ENCODE results near the gene C9orf153. TPM values are rescaled to one million over a fixed set of nuclear protein-coding genes. Genes with fewer than 3 reads are reported as not detected.
A peak's percentile ranks its signal among the peaks of the same experiment; 100 is the strongest.

The C9orf153 gene
- total RNA-seq, result under 1 TPM in 3 of 4 donors, not detected in 1; 0.13 to 0.51 (median 0.36) TPM
- polyA plus RNA-seq, result under 1 TPM; 0.04 to 0.22 (median 0.09) TPM
- long read RNA-seq, donor 1, partial matches to known transcripts, result 0 of 1 reads
- long read RNA-seq, donor 1, other reads (novel, unspliced or antisense), result 1 of 1 reads
- long read RNA-seq, donor 2, result 0 reads

DNA sequence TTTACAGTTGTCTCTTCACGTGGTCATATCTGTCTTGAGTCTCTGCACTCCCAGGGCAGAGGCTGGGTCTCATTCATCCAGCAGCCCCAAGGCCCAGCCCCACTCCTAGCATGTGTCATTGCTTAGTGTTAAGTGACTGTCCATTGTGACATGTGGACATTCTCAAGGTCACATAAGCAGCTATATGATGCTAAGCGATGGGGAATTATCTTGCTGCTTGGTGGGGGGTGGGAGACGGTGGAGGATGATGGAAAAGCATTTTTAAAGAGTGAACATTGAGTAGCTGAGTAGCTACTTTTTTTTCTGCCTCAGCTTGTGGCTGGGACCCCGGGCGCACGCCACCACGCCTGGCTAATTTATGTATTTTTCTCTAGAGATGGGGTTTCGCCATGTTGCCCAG, at the start of gene C9orf153:
Gene C9orf153 (minus strand): TSS at position 101 of the 400 bp plus-strand sequence. CDS start 30,054 bp downstream, outside the sequence.
- Histone ChIP-seq H3K27ac (no peak within 1 kb of the TSS), H3K4me3 (no peak within 1 kb of the TSS), H3K4me1 (no peaks in the 10 kb centered on the region), H3K36me3 (ENCODE audit: insufficient read depth in 1 of 2, low read depth in 1 of 2) (peaks cover 6 to 35% of the 10 kb centered on the region in 2 donors), H3K9me3 (no peaks in the 10 kb centered on the region), H3K27me3 (ENCODE audit: insufficient read depth in 3 of 3, low read length in 2 of 3) (no peaks in the 10 kb centered on the region)
- TF ChIP-seq, protein P1, sequence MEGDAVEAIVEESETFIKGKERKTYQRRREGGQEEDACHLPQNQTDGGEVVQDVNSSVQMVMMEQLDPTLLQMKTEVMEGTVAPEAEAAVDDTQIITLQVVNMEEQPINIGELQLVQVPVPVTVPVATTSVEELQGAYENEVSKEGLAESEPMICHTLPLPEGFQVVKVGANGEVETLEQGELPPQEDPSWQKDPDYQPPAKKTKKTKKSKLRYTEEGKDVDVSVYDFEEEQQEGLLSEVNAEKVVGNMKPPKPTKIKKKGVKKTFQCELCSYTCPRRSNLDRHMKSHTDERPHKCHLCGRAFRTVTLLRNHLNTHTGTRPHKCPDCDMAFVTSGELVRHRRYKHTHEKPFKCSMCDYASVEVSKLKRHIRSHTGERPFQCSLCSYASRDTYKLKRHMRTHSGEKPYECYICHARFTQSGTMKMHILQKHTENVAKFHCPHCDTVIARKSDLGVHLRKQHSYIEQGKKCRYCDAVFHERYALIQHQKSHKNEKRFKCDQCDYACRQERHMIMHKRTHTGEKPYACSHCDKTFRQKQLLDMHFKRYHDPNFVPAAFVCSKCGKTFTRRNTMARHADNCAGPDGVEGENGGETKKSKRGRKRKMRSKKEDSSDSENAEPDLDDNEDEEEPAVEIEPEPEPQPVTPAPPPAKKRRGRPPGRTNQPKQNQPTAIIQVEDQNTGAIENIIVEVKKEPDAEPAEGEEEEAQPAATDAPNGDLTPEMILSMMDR (IDR thresholded peaks at IDR 0.05), result no peak
- WGBS, 3 donors, result 88 to 97% (median 92%) methylated on average over 8 of the region's 8 CpGs
- intact Hi-C loops (cut with DNase I), result no loop called here
- ATAC-seq (no peak), DNase-seq (no peak)

DNA sequence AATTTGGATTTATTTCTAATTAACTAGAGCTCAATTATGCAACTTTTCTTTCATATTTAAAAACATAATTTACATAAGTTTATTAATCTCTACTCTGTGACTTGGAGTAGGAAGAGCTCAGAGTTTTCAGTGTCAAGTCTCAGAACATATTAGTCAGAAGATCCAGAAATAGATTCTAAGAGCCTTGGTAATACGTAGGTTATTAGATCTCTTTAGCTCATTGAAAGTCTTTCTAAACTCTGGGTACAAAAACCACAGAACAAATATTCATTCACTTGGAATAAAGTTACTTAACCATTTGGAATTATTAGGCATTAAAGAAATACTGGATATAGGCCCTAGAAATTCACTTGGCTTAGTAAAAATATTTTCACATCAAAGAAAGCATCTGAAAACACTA, 49.2 kb upstream of the C9orf153 start:
- H3K36me3 ChIP-seq (ENCODE audit: insufficient read depth in 1 of 2, low read depth in 1 of 2), result peaks cover 3 to 82% of the 10 kb centered on the region in 2 donors
- H3K9me3 ChIP-seq, result no peaks in the 10 kb centered on the region
- H3K4me1 ChIP-seq, result peaks cover 16% of the 10 kb centered on the region
- TF ChIP-seq, protein P1 (IDR thresholded peaks at IDR 0.05), result no peak
- no peaks in the 10 kb centered on the region for H3K27me3 ChIP-seq (ENCODE audit: insufficient read depth in 3 of 3, low read length in 2 of 3)
- intact Hi-C loops (cut with DNase I), result no loop called here
- DNase-seq (no peak), ATAC-seq (peak; percentile 89 to 98 (median 96))
- WGBS, 3 donors, result 28 to 42% (median 32%) methylated on average over 1 of the region's 1 CpG
- no peak overlapping the region for H3K4me3 ChIP-seq
- H3K27ac ChIP-seq, result peak overlapping the region; percentile 57

DNA sequence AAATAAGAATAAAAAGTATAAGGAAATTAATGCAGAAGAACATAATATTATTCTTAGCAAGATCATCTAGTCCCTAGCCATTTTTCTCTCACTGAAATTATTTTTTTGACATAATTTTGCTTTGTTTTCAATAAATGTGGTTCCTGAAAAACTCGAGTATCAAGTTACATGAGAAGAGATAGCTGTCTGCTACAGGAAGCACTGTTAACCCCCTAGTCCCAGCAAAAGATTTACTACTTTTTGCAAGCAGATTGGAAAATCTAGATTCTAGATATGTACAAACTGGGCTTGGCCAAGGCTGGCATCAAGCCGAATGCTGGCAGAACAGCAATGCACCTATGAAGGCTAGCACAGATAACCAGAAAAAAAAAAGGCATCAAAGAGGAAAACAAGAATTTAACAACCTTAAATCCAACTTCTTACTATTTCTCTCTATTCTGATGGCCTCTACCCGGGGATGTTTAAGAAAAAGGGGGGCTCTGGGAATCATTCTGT, 44.8 kb upstream of the C9orf153 start:
- no peak overlapping the region for H3K27ac ChIP-seq
- H3K4me3 ChIP-seq, result no peak overlapping the region
- no peaks in the 10 kb centered on the region for H3K9me3 ChIP-seq
- ATAC-seq (no peak), DNase-seq (no peak)
- H3K4me1 ChIP-seq, result peaks cover 19% of the 10 kb centered on the region
- intact Hi-C loops (cut with DNase I), result no loop called here
- H3K27me3 ChIP-seq (ENCODE audit: insufficient read depth in 3 of 3, low read length in 2 of 3), result no peaks in the 10 kb centered on the region
- TF ChIP-seq, protein P1 (IDR thresholded peaks at IDR 0.05), result no peak
- WGBS, 3 donors, result 60 to 72% (median 68%) methylated on average over 3 of the region's 3 CpGs
- peaks cover 5 to 99% of the 10 kb centered on the region in 2 donors for H3K36me3 ChIP-seq (ENCODE audit: insufficient read depth in 1 of 2, low read depth in 1 of 2)

DNA sequence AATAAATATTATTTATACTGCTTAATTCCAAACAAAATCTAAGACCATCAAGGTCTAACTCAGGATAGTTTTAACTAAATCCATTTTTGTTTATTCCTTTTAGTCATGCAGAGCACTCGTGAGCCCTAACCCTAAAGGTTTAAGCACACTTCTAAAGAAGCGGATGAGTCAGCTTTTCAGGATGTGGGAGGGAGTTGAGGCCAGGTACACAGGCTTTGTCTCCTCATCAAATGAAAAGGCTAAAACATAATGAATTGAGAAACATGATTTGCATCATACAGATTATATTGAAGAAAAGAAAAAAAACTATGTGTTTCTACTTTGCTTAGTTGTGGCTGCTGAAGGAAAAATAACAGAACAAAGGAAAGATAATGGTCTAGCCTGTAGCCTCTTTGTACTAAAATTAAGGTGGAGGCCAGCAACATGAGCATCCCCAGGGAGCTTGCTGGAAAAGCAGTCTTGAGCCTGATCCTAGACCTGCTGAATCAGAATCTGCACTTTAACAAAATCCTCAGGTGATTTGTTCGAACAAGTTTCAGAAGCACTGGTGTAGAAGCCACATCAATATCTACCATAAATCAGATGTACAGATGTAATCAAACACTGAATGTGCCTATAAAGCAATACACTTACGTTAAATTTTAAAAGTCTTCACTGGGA, 44.0 kb upstream of the C9orf153 start:
- H3K27ac ChIP-seq, result no peak overlapping the region
- TF ChIP-seq, protein P1 (IDR thresholded peaks at IDR 0.05), result no peak
- no peaks in the 10 kb centered on the region for H3K27me3 ChIP-seq (ENCODE audit: insufficient read depth in 3 of 3, low read length in 2 of 3)
- ATAC-seq (no peak), DNase-seq (no peak)
- peaks cover 13% of the 10 kb centered on the region for H3K4me1 ChIP-seq
- H3K36me3 ChIP-seq (ENCODE audit: insufficient read depth in 1 of 2, low read depth in 1 of 2), result peaks cover 5 to 99% of the 10 kb centered on the region in 2 donors
- 80 to 87% (median 82%) methylated on average over 4 of the region's 4 CpGs for WGBS, 3 donors
- intact Hi-C loops (cut with DNase I), result no loop called here
- H3K9me3 ChIP-seq, result no peaks in the 10 kb centered on the region
- H3K4me3 ChIP-seq, result no peak overlapping the region
